22Rv1 (cell line): ENCODE results near the gene ENAH.

ENCODE experiments used
- H3K27ac ChIP-seq: fragments of 450-650 bp; 2 replicates; pipeline ENCODE4 v1.5.1; 2017
- CTCF ChIP-seq: fragments of 450-650 bp; IDR thresholded peaks from 2 replicates; pipeline ENCODE4 v1.5.1; 2017; ENCODE audit warnings: mild to moderate bottlenecking
- ZFX ChIP-seq: fragments of 450-650 bp; IDR thresholded peaks from 2 replicates; pipeline ENCODE4 v1.6.1; 2017; ENCODE audit warnings: antibody characterized with exemption, borderline replicate concordance

ENAH gene

GRCh38 chr1:225466848-225467192, 186.1 kb downstream of the ENAH start:
- no peak overlapping the region for H3K27ac ChIP-seq
- TF ChIP-seq ZFX (no peak), CTCF (no peak)

- no peak overlapping the region for H3K27ac ChIP-seq
- TF ChIP-seq CTCF (no peak), ZFX (no peak)
Observed at GRCh38 chr1:225465793-225466517, 187.0 kb downstream of the ENAH start.

GRCh38 chr1:225464851-225465792, 187.8 kb downstream of the ENAH start:
- no peak overlapping the region for H3K27ac ChIP-seq
- TF ChIP-seq CTCF, result no peak
- no peak for TF ChIP-seq ZFX

GRCh38 chr1:225462714-225463574, 190.0 kb downstream of the ENAH start:
- no peak for TF ChIP-seq CTCF
- TF ChIP-seq ZFX, result no peak
- no peak overlapping the region for H3K27ac ChIP-seq

GRCh38 chr1:225462429-225462713, 190.6 kb downstream of the ENAH start:
- no peak overlapping the region for H3K27ac ChIP-seq

More at GRCh38 chr1:225462429-225462713, 190.6 kb downstream of the ENAH start:
- TF ChIP-seq CTCF (no peak), ZFX (no peak)
